ACHN (cell line): ENCODE results near the gene RAVER1.
"Not testable (repeated sequence)": the region's sequence is repeated elsewhere in the genome, so short reads cannot be mapped to it uniquely, and the experiment has no call there.

ENCODE experiments used
- DNase-seq: peaks from one replicate; pipeline ENCODE4 v3.0.0-alpha.2; 2015
- in situ Hi-C: cut with HindIII; loops from 2 replicates; pipeline ENCODE4 v1.10.0; 2017; ENCODE audit warnings: low sequenced_read_pairs, low pct_ligation_motif_present, low pct_unique_long_range_greater_than_20kb

The RAVER1 gene

GRCh38 chr19:10352764-10353671, 19.7 kb upstream of the RAVER1 start:
- in situ Hi-C loops, result no loop called here
- DNase-seq, result no peak

DNA sequence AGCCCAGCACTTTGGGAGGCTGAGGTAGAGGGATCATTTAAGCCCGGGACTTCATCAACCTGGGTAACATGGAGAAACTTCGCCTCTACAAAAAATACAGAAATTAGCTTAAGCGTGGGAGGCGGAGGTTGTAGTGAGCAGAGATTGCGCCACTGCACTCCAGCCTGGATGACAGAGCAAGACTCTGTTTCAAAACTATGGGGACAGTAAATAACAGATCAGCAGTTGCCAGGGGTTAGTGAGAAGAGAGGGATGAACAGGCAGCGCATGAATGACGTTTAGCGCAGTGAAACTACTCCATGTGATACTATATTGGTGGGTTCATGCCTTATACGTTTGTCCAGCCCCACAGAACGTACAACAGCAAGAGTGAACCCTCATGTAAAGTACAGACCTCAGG, 13.2 kb upstream of the RAVER1 start:
- in situ Hi-C loops, result no loop called here
- no peak for DNase-seq

GRCh38 chr19:10344780-10345179, 11.5 kb upstream of the RAVER1 start:
- in situ Hi-C loops, result no loop called here
- no peak for DNase-seq

DNA sequence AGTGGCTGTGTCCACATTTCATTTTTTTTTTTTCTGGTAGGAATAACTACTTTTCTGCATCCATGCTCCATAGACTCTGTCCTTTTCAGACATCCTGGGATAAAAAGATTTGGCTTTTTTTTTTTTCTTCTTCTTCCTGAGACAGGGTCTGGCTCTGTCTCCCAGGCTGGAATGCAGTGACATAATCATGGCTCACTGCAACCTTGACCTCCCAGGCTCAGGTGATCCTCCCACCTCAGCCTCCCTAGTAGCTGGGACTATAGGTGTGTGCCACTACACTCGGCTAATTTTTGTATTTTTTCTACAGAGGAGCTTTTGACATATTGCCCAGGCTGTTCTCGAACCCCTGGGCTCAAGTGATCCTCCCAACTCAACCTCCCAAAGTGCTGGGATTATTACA, 10.2 kb upstream of the RAVER1 start:
- in situ Hi-C loops, result no loop called here
- DNase-seq, result no peak

GRCh38 chr19:10339977-10340376, 6.6 kb upstream of the RAVER1 start:
- no peak for DNase-seq
- in situ Hi-C loops, result no loop called here

GRCh38 chr19:10339380-10339960, 6.1 kb upstream of the RAVER1 start, which contains the start of gene ICAM3:
ICAM3 (minus strand) TSS chr19:10339624; CDS start chr19:10339614, 10 bp downstream.
- no peak for DNase-seq
- in situ Hi-C loops, result no loop called here

DNA sequence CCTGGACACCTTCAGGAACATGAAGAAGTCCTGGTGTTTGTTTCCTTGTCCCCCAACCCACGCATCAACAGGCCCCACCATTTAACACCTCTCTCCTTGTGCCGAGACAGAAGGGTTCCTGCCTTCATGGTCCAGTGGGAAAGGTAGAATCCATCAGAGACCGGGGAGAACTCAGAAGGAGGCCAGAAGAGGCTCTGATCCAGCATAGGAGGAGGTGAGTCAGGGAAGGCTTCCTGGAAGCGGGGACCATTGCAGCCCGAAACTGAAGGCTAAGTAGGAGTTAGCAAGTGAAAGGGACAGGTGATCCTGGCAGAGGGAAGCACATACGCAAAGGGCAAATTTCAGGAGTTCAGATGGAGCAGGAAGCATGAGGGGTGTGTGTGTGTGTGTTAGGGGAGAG, 5.6 kb upstream of the RAVER1 start:
- DNase-seq, result no peak
- in situ Hi-C loops, result no loop called here

- DNase-seq, in situ Hi-C loops: not testable (repeated sequence)
Measured at GRCh38 chr19:10336725-10337124, 3.4 kb upstream of the RAVER1 start.

DNA sequence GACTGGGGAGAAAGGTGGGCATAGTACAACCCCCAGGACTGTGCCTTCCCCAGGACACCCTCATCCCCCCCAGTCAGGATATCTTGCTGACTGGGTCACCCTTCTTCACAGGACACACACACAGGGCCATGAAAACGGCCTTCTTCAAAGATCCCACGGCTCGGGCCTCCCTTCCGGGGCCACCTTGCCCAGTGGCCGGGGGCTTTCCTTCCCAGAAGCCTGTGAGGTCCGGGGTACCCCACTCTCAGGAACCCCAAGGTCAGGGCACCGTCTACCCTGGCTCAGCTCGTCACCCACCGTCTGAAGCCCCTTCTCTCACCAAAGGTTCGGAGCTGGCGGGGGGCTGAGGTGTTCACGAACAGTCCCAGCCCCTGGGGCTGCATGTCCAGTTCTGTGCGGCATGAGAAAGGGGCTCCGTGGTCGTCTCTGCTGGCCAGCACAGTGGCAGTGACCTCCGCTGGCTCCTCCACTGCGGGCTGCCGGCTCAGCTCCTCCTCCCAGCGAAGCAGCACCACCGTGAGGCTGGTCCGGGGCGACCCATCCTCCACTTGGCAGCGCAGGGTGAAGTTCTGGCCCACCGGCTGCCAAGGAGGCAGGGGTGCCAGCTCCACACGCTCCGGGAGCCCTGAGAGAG, 2.1 kb upstream of the RAVER1 start:
- no peak for DNase-seq

GRCh38 chr19:10334588-10335351, 1.4 kb upstream of the RAVER1 start:
- DNase-seq, result peak; percentile 96
- in situ Hi-C loops, result no loop called here

More for the DNA sequence above, 2.1 kb upstream of the RAVER1 start:
- in situ Hi-C loops, result no loop called here

- DNase-seq, result peak; percentile 3
- in situ Hi-C loops, result no loop called here
Measured at GRCh38 chr19:10333758-10334587, 644 bp upstream of the RAVER1 start.

GRCh38 chr19:10332158-10332964, 968 bp downstream of the RAVER1 start:
- in situ Hi-C loops, result no loop called here
- no peak for DNase-seq

GRCh38 chr19:10329555-10329954, 3.8 kb downstream of the RAVER1 start:
- in situ Hi-C loops, result no loop called here
- no peak for DNase-seq

DNA sequence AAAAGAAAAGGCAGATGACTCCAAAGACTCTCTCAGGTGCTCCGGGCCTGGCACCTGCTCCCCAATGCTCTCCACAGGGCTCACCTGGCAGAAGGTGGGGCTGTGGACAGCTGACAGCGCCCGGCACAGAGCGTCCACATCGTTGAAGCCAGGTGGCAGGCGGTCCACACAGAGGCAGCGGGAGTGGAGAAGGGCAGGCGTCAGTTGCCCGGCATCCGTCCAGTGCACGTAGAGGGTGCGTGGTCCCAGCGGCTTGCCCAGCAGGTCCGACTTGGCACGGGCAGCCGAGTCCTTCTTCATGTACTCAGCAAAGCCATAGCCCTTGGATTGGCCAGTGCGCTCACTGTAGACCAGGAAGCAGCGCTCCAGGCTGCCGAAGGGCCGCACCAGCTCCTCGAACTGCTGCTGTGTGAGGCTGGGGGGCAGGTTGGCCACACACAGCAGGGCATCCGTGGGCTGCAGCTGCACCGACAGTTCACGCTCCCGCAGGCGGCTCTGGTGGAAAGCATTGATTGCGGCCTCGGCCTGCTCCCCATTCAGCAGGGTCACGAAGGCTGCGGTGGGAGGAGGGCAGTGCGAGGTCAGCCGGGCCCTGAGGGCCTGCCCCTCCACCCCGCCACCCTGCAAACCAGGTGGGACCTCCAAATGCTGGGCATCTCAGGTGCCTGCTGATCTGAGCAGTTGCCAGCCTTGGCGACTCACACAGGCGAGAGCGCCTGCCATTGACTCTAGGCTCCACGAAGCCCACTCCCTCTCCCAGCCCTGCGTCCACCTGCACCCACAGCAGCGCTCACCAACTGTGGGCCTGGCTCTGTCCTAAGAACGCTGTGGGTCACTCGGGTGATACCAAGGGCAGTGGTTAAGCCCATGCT, 4.5 kb downstream of the RAVER1 start:
- no peak for DNase-seq
- in situ Hi-C loops, result no loop called here

DNA sequence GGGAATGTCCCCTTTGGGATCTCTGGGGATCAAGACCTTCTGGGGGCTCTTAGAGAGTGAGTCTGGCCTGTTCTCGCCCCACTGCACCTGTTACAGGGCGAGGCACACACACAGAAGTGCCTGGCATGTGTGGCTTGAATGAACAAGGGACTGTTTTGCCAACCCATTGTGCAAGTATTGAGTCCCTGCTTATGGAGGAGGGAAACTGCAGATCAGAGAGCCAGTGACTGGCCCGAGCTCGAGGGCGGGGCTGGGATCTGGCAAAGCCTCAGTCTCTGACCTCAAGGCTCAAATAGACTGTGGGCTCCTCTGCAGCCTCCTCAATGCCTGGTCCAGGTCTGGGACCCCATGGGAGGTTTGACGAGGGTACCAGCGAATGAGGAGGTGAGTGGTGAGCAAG, 5.5 kb downstream of the RAVER1 start:
- DNase-seq, result no peak
- in situ Hi-C loops, result no loop called here

DNA sequence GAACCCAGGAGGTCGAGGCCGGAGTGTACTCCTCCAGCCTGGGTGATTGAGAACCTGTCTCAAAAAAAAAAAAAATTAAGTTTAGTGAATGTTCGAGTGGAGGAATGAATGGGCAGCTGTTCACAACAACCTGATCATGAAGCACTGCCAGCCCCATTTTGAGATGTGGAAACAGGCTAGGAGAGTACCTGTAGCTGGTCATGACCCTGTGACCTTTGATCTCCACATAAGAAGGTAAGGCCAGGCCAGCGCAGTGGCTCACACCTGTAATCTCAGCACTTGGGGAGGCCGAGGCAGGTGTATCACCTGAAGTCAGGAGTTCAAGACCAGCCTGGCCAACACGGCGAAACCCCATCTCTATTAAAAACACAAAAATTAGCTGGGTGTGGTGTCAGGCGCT, 7.6 kb downstream of the RAVER1 start:
- in situ Hi-C loops, result no loop called here
- DNase-seq, result no peak
